CD4-positive, alpha-beta T cell (primary cell): ENCODE measurements around the gene TYW5. TPM values are rescaled to one million over a fixed set of nuclear protein-coding genes. Genes with fewer than 3 reads are reported as not detected.

Experiments used
- ATAC-seq: fragments of 200-7000 bp; cut with Tn5 transposase; one replicate; pipeline ENCODE4 v1.10.0; 2022; ENCODE audit warnings: mild to moderate bottlenecking; ENCODE audit not compliant: poor library complexity
- CTCF ChIA-PET: fragments of 350-600 bp; sonication (Branson Sonifier 250); formaldehyde crosslinking; loops from one replicate; lab custom pipeline; 2021; ENCODE audit warnings: antibody characterized with exemption, inconsistent platforms; lab: Charles Lee
- POLR2A ChIA-PET: fragments of 350-600 bp; sonication (Branson Sonifier 250); formaldehyde crosslinking; loops from one replicate; lab custom pipeline; 2021; ENCODE audit warnings: antibody characterized with exemption, inconsistent platforms; lab: Charles Lee
- DNase-seq, 14 experiments: peaks; one replicate each; pipeline ENCODE4 v3.0.0-alpha.2; 2013 to 2020; ENCODE audit warnings: mixed read lengths in 2 of 14
- H3K27ac ChIP-seq, 2 donors: one replicate each; pipeline versions ENCODE4 v1.5.1 to v1.7.0; 2013; ENCODE audit warnings: low read length in 2 of 2, low read depth in 1 of 2, mild to moderate bottlenecking in 1 of 2
- H3K27me3 ChIP-seq, 2 experiments: 1 replicate in 1 of 2; 2 replicates in 1 of 2; pipeline versions ENCODE4 v1.6.1 to v1.7.0; 2013; ENCODE audit warnings: low read length in 2 of 2, control low read depth in 1 of 2, mild to moderate bottlenecking in 1 of 2, moderate library complexity in 1 of 2; ENCODE audit not compliant: insufficient read depth in 2 of 2, control insufficient read depth in 1 of 2
- H3K36me3 ChIP-seq: one replicate; pipeline ENCODE4 v1.6.1; 2013; ENCODE audit warnings: low read length, control low read depth; ENCODE audit not compliant: insufficient read depth
- H3K4me1 ChIP-seq: one replicate; pipeline ENCODE4 v1.6.1; 2013; ENCODE audit warnings: low read length, control low read depth; ENCODE audit not compliant: insufficient read depth
- H3K4me3 ChIP-seq: one replicate; pipeline ENCODE4 v1.5.1; 2013; ENCODE audit warnings: mild to moderate bottlenecking, low read length, moderate library complexity
- H3K9me3 ChIP-seq, 2 experiments: 1 replicate in 1 of 2; 2 replicates in 1 of 2; pipeline versions ENCODE4 v1.6.1 to v1.7.0; 2013; ENCODE audit warnings: low read length in 2 of 2, mild to moderate bottlenecking in 2 of 2, control low read depth in 1 of 2, moderate library complexity in 1 of 2; ENCODE audit not compliant: control insufficient read depth in 1 of 2, insufficient read depth in 1 of 2
- H3K27ac Mint-ChIP-seq: one replicate; pipeline ENCODE4 v1.8.0; 2020; ENCODE audit warnings: mixed read lengths
- H3K27me3 Mint-ChIP-seq: one replicate; pipeline ENCODE4 v1.8.0; 2021; ENCODE audit warnings: mixed read lengths
- H3K36me3 Mint-ChIP-seq: one replicate; pipeline ENCODE4 v1.8.0; 2021; ENCODE audit warnings: low read depth, mixed read lengths
- H3K4me1 Mint-ChIP-seq: one replicate; pipeline ENCODE4 v1.8.0; 2021; ENCODE audit warnings: low read depth, mixed read lengths
- H3K4me3 Mint-ChIP-seq: one replicate; pipeline ENCODE4 v1.8.0; 2020; ENCODE audit warnings: mild to moderate bottlenecking, mixed read lengths
- H3K9me3 Mint-ChIP-seq: one replicate; pipeline ENCODE4 v1.8.0; 2020; ENCODE audit warnings: mixed read lengths
- CTCF ChIP-seq: fragments of 200-600 bp; IDR thresholded peaks from one replicate; pipeline ENCODE4 v1.8.0; 2022; ENCODE audit warnings: antibody characterized with exemption, mild to moderate bottlenecking
- intact Hi-C, 2 experiments: fragments of 100-400 bp; cut with DNase I in 1 of 2; cut with micrococcal nuclease in 1 of 2; formaldehyde crosslinking; loops; one replicate each; pipeline versions ENCODE4 v1.15.1 to v1.9.0; 2023 to 2025; cut with DNase I, micrococcal nuclease
- total RNA-seq, 174 experiments: library from RNA in 2 of 174; stranded (reverse) in 2 of 174; gene quantifications; one replicate each; pipeline ENCODE4 v1.2.3 and lab custom pipeline; 2021 to 2026

TYW5 gene
- total RNA-seq, 2 experiments from 2014 or later: 15.0 to 16.0 TPM

GRCh38 chr2:199994371-199994770 lies 39.1 kb upstream of the TYW5 start:
- no peak overlapping the region for H3K27ac Mint-ChIP-seq
- POLR2A ChIA-PET: no interaction called here
- CTCF ChIA-PET: interaction anchor here (1.1 kb wide), 1 partner anchor 14 kb away, joined by 3 read pairs; no protein-coding TSS in a partner anchor

GRCh38 chr2:199992296-199992695 lies 37.0 kb upstream of the TYW5 start:
- Mint-ChIP-seq H3K4me1 (no peaks in the 10 kb centered on the region), H3K27me3 (no peaks in the 10 kb centered on the region), H3K36me3 (no peaks in the 10 kb centered on the region), H3K9me3 (no peaks in the 10 kb centered on the region), H3K27ac (no peak overlapping the region), H3K4me3 (no peak overlapping the region)
- TF ChIP-seq CTCF: no peak
- Histone ChIP-seq H3K27ac (no peak overlapping the region), H3K36me3 (no peaks in the 10 kb centered on the region), H3K9me3 (no peaks in the 10 kb centered on the region), H3K4me1 (no peaks in the 10 kb centered on the region), H3K27me3 (peaks cover 0 to 2% of the 10 kb centered on the region in 2 experiments), H3K4me3 (no peak overlapping the region)
- ChIA-PET POLR2A (no interaction called here), CTCF (no interaction called here)
- ATAC-seq: no peak
- intact Hi-C loops: no loop called here
- no peak for DNase-seq

More at GRCh38 chr2:199994371-199994770, 39.1 kb upstream of the TYW5 start:
- ATAC-seq (no peak), DNase-seq (no peak)
- Histone ChIP-seq H3K36me3 (no peaks in the 10 kb centered on the region), H3K27ac (no peak overlapping the region), H3K4me1 (no peaks in the 10 kb centered on the region), H3K9me3 (no peaks in the 10 kb centered on the region), H3K4me3 (no peak overlapping the region), H3K27me3 (peaks cover 0 to 2% of the 10 kb centered on the region in 2 experiments)
- TF ChIP-seq CTCF: no peak
- Mint-ChIP-seq H3K27me3 (no peaks in the 10 kb centered on the region), H3K4me3 (no peak overlapping the region), H3K4me1 (no peaks in the 10 kb centered on the region), H3K36me3 (no peaks in the 10 kb centered on the region), H3K9me3 (no peaks in the 10 kb centered on the region)
- intact Hi-C loops: no loop called here

- POLR2A ChIA-PET: no interaction called here
- intact Hi-C loops: no loop called here
- no peak overlapping the region for H3K27ac Mint-ChIP-seq
These were observed 36.4 kb upstream of the TYW5 start for GRCh38 chr2:199991691-199992090.

More at GRCh38 chr2:199991691-199992090, 36.4 kb upstream of the TYW5 start:
- DNase-seq: no peak
- no peaks in the 10 kb centered on the region for H3K4me1 Mint-ChIP-seq
- H3K27me3 ChIP-seq: peaks cover 0 to 2% of the 10 kb centered on the region in 2 experiments
- no peaks in the 10 kb centered on the region for H3K36me3 Mint-ChIP-seq
- no peak for ATAC-seq
- H3K36me3 ChIP-seq: no peaks in the 10 kb centered on the region
- no peak overlapping the region for H3K4me3 Mint-ChIP-seq
- no peaks in the 10 kb centered on the region for H3K9me3 Mint-ChIP-seq
- no peak for TF ChIP-seq CTCF
- no peak overlapping the region for H3K4me3 ChIP-seq
- no peaks in the 10 kb centered on the region for H3K4me1 ChIP-seq
- H3K27ac ChIP-seq: no peak overlapping the region
- no peaks in the 10 kb centered on the region for H3K27me3 Mint-ChIP-seq
- H3K9me3 ChIP-seq: no peaks in the 10 kb centered on the region
- CTCF ChIA-PET: no interaction called here
